ENCODE data around the gene RGS10. TPM values are rescaled to one million over a fixed set of nuclear protein-coding genes. Genes with fewer than 3 reads are reported as not detected.

Gene RGS10
- total and polyA plus RNA-seq, 2 experiments from 2014 or later = 16.8 to 26.8 TPM

- TF ChIP-seq ETS1 (IDR thresholded peaks at IDR 0.05) (no peak), CREB1 (CRISPR knock-in tag; IDR thresholded peaks at IDR 0.05; ENCODE audit: low read depth) (no peak), JUNB (IDR thresholded peaks at IDR 0.05; ENCODE audit: unreplicated experiment) (no peak), ZNF462 (CRISPR knock-in tag; IDR thresholded peaks at IDR 0.05) (no peak), ZNF114 (CRISPR knock-in tag; IDR thresholded peaks at IDR 0.05) (no peak)
These were observed 6.9 kb upstream of the RGS10 start (continued) for GRCh38 chr10:119549247-119549999.

DNA sequence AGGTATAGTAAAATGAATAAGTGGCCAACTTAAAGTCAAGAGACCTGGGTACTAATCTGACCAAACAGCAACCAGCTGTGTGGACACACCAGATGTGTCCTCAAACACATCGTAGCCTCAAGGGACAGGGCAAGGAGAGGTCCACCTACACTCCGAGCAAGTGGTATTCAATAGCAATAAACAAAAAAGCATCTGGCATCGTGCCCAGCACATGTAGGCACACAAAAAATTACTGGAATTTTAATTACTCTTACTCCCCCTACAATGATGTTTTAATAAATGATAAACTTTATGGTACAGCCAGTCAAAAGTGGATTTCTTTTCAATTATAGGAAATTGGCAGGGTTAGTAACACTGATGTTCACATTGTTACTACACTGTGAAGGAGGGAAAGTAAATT is 3.5 kb upstream of the RGS10 start:
- Histone ChIP-seq H3K36me3 (ENCODE audit: insufficient read depth) (no peaks in the 10 kb centered on the region), H3F3A (replicated peaks; ENCODE audit: low read depth) (peaks cover 9% of the 10 kb centered on the region; the same call in 1 of the 2 replicates), H3K79me2 (replicated peaks; ENCODE audit: insufficient read depth) (no peaks in the 10 kb centered on the region), H4K20me1 (replicated peaks; ENCODE audit: insufficient read depth) (no peaks in the 10 kb centered on the region; the same call in 1 of the 2 replicates), H3K4me3 (no peak overlapping the region), H3K27ac (ENCODE audit: low read depth) (no peak overlapping the region), H3K27me3 (ENCODE audit: insufficient read depth) (peaks cover 46% of the 10 kb centered on the region), H3K4me2 (no peak overlapping the region), H3K4me1 (ENCODE audit: insufficient read depth) (peaks cover 12% of the 10 kb centered on the region; the same call in 1 of the 2 replicates), H3K9me2 (ENCODE audit: insufficient read depth) (no peaks in the 10 kb centered on the region), H2AFZ (no peak overlapping the region)
- no peaks in the 10 kb centered on the region; the same call in 2 of the 3 replicates for H3K9me3 Mint-ChIP-seq
- H3K27ac Mint-ChIP-seq = no peak overlapping the region
- peaks cover 34% of the 10 kb centered on the region for H3K27me3 Mint-ChIP-seq (ENCODE audit: insufficient read depth, low read depth, poor library complexity)
- H3K4me1 Mint-ChIP-seq = peaks cover 15% of the 10 kb centered on the region
- DNase-seq (ENCODE audit: low spot score) (no peak), ATAC-seq (no peak)
- H3K36me3 Mint-ChIP-seq (ENCODE audit: low read depth) = peaks cover 3% of the 10 kb centered on the region; the same call in 1 of the 3 replicates
- H3K4me3 Mint-ChIP-seq = no peak overlapping the region
- TF ChIP-seq STAT1 (IDR thresholded peaks at IDR 0.05; ENCODE audit: unreplicated experiment) = no peak
- no peak for TF ChIP-seq POLR2AphosphoS5 (IDR thresholded peaks at IDR 0.05; ENCODE audit: low read depth)
- no peak for TF ChIP-seq ZNF114 (CRISPR knock-in tag; IDR thresholded peaks at IDR 0.05)
- no peak for TF ChIP-seq JUNB (IDR thresholded peaks at IDR 0.05; ENCODE audit: unreplicated experiment)
- TF ChIP-seq, protein P1, sequence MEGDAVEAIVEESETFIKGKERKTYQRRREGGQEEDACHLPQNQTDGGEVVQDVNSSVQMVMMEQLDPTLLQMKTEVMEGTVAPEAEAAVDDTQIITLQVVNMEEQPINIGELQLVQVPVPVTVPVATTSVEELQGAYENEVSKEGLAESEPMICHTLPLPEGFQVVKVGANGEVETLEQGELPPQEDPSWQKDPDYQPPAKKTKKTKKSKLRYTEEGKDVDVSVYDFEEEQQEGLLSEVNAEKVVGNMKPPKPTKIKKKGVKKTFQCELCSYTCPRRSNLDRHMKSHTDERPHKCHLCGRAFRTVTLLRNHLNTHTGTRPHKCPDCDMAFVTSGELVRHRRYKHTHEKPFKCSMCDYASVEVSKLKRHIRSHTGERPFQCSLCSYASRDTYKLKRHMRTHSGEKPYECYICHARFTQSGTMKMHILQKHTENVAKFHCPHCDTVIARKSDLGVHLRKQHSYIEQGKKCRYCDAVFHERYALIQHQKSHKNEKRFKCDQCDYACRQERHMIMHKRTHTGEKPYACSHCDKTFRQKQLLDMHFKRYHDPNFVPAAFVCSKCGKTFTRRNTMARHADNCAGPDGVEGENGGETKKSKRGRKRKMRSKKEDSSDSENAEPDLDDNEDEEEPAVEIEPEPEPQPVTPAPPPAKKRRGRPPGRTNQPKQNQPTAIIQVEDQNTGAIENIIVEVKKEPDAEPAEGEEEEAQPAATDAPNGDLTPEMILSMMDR (conservative IDR thresholded peaks at IDR 0.05; ENCODE audit: low read depth in 2 of 2) = no peak
- TF ChIP-seq REST (IDR thresholded peaks at IDR 0.05; ENCODE audit: unreplicated experiment) = no peak
